Measurements from ENCODE around the gene PTPRC.

Gene PTPRC

GRCh38 chr1:198708761-198709525 is 70.1 kb downstream of the PTPRC start:
- no peak overlapping the region for H3K4me3 ChIP-seq
- no peak for DNase-seq (ENCODE audit: low spot score)
- no peak for TF ChIP-seq CTCF (IDR thresholded peaks at IDR 0.05)
- no peak overlapping the region for H3K27ac ChIP-seq

GRCh38 chr1:198711837-198712236 is 73.0 kb downstream of the PTPRC start:
- no peak overlapping the region for H3K4me3 ChIP-seq
- TF ChIP-seq CTCF (IDR thresholded peaks at IDR 0.05), result no peak
- H3K27ac ChIP-seq, result no peak overlapping the region
- no peak for DNase-seq (ENCODE audit: low spot score)

- DNase-seq (ENCODE audit: low spot score), result no peak
- no peak overlapping the region for H3K4me3 ChIP-seq
- no peak overlapping the region for H3K27ac ChIP-seq
- TF ChIP-seq CTCF (IDR thresholded peaks at IDR 0.05), result no peak
Observed at GRCh38 chr1:198713081-198713480, 74.2 kb downstream of the PTPRC start.

DNA sequence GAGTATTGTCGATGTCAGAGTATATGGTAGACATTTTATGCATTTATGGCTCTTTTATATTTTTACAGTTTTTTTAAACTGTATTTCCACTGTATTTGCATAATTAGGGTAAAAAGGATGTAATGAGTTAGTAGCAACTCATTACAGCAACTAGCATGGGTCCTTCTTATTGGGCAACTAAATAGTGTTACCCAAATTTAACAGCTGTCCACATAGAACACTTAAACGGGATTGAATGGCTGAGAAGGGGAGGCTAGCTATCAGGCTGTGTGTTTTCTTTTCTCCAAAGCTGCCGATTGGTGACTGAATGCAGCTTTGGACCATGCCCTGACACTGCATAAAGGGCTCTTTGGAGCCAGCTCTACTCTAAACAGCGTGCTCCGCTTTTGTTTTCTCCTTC is 75.4 kb downstream of the PTPRC start:
- TF ChIP-seq CTCF (IDR thresholded peaks at IDR 0.05), result no peak
- Histone ChIP-seq H3K27ac (no peak overlapping the region), H3K4me3 (no peak overlapping the region)
- no peak for DNase-seq (ENCODE audit: low spot score)

DNA sequence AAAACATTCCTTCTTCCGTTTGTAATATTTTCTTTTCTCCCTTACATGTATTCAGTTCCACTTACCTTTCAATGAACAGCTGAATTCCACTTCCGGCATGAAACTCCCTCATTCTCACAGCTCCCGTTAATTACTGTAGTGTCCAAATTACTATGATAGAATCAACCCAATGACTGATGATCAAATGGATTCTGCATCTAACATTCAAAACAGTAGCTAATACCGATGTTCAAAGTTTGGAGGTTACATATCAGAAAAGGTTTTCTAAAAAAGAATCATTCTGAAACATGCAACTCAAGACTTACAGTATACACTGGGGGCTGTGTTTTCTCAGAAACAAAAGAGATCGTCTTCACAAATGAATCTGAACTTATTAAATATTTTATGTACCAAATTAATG is 77.2 kb downstream of the PTPRC start:
- Histone ChIP-seq H3K4me3 (no peak overlapping the region), H3K27ac (no peak overlapping the region)
- TF ChIP-seq CTCF (IDR thresholded peaks at IDR 0.05), result no peak
- DNase-seq (ENCODE audit: low spot score), result no peak

GRCh38 chr1:198717510-198717909 is 78.7 kb downstream of the PTPRC start:
- TF ChIP-seq CTCF (IDR thresholded peaks at IDR 0.05), result no peak
- H3K27ac ChIP-seq, result no peak overlapping the region
- no peak overlapping the region for H3K4me3 ChIP-seq
- DNase-seq (ENCODE audit: low spot score), result no peak

GRCh38 chr1:198723127-198723526 is 84.3 kb downstream of the PTPRC start:
- H3K4me3 ChIP-seq, result no peak overlapping the region
- no peak for DNase-seq (ENCODE audit: low spot score)
- TF ChIP-seq CTCF (IDR thresholded peaks at IDR 0.05), result no peak
- no peak overlapping the region for H3K27ac ChIP-seq
